Omental fat pad (tissue), 4 donors: ENCODE measurements around the gene RAB42. TPM values are rescaled to one million over a fixed set of nuclear protein-coding genes. Genes with fewer than 3 reads are reported as not detected.

Experiments used
- ATAC-seq: fragments of 150-250 bp; one replicate; pipeline ENCODE4 v1.9.1; 2016; ENCODE audit warnings: mild to moderate bottlenecking, moderate library complexity; ENCODE audit not compliant: low FRiP score
- DNase-seq: peaks from one replicate; pipeline ENCODE4 v3.0.0-alpha.2; 2019; ENCODE audit warnings: low spot score
- total RNA-seq, 4 donors: library from RNA; depleted of rRNA; stranded (reverse); fragments of >200 nt; gene quantifications; one replicate each; pipeline ENCODE4 v1.1.0, GENCODE V29; 2016
- TF ChIP-seq, protein P1 (sequence below), 3 donors: fragments of 450-650 bp; IDR thresholded peaks; one replicate each; pipeline ENCODE4 v1.5.1; 2016 to 2017; ENCODE audit warnings: antibody characterized with exemption in 3 of 3, mild to moderate bottlenecking in 3 of 3, moderate library complexity in 2 of 3

The RAB42 gene
- total RNA-seq, 4 donors from 2014 or later: 3.4 to 10.6 (median 8.4) TPM

DNA sequence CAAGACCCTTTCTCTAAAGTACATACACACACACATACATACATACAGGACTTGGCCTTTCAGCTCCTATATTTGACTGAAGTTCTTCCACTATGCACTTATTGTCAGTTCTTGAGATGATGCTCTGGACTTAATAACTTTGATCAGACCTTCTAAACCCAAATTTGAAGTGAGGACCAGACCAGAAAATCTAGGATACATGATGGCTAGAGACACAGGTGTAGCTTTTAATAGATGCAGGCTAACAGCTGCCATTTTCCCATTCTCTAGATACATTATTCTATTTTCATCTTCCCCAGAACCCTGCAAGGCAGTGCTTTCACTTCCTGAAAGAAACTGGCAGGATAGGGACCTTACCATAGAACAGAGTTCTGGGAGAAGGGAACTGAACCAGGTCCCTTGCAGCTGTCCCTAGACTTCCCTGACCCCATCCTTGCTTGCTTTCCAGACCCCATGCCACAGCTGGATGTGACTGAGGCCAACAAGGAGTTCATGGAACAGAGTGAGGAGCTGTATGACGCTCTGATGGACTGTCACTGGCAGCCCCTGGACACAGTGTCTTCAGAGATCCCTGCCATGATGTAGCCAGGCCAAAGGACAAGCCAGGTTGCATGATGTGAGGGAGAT, 14.9 kb upstream of the RAB42 start:
- ATAC-seq (no peak), DNase-seq (no peak)
- TF ChIP-seq, protein P1, sequence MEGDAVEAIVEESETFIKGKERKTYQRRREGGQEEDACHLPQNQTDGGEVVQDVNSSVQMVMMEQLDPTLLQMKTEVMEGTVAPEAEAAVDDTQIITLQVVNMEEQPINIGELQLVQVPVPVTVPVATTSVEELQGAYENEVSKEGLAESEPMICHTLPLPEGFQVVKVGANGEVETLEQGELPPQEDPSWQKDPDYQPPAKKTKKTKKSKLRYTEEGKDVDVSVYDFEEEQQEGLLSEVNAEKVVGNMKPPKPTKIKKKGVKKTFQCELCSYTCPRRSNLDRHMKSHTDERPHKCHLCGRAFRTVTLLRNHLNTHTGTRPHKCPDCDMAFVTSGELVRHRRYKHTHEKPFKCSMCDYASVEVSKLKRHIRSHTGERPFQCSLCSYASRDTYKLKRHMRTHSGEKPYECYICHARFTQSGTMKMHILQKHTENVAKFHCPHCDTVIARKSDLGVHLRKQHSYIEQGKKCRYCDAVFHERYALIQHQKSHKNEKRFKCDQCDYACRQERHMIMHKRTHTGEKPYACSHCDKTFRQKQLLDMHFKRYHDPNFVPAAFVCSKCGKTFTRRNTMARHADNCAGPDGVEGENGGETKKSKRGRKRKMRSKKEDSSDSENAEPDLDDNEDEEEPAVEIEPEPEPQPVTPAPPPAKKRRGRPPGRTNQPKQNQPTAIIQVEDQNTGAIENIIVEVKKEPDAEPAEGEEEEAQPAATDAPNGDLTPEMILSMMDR (IDR thresholded peaks at IDR 0.05): no peak

DNA sequence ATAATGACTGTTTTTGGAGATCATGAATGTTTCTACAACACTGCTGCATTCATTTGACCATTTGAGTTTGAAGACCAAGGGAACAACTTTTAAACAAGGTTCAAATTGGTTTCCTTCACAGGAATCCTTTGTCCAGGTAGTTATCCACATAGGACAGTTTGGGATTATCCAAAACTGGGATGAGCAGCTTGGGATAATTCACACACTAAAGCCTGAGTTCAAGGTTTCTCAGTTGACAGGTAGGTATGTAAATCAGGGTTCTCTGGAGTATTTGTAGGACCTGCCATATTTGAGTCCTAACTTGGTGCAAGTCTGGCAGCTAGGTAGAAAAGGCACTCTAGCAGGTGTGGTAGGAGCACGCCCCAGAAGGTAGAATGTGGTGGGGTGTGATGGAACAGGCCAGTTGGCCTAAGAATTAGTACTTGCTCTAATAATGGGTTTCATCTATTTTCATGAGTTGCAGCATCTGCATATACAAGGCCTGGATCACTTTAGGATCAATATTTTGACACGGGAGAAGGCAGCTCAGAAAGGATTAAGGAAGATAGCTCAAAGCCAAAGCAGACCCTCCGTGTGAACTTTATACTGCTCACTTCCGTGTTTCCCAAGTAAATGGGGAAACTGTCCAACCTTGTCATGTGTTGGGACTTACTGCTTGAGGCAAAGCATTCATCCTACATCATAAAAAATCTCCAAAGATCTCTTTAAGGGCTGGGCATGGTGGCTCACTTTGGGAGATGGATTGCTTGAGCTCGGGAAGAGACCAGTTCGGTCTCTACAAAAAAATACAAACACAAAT, 14.1 kb upstream of the RAB42 start:
- ATAC-seq (no peak), DNase-seq (no peak)
- TF ChIP-seq, protein P1 (IDR thresholded peaks at IDR 0.05): no peak

DNA sequence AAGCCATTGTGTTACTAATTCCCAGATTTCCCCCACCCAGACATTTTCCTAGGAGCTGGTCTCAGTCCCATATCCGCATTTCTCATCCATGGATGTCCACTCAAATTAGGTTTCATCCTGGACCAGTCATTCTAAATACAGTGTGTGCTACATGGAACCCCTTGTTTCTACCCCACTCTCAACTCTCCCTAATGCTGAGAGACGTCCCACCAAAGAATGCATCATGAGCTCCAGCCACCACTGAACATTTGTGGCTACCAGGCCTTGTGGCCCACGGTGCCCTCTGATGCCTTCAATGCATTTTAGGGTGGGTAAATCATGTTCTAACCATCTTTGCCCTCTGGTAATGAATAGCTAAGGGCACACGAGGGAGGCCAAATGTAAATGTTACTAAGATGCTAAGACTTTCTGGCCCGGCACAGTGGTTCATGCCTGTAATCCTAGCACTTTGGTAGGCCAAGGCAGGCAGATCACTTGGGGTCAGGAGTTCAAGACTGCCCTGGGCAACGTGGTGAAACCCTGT, 13.3 kb upstream of the RAB42 start:
- TF ChIP-seq, protein P1 (IDR thresholded peaks at IDR 0.05): no peak

DNA sequence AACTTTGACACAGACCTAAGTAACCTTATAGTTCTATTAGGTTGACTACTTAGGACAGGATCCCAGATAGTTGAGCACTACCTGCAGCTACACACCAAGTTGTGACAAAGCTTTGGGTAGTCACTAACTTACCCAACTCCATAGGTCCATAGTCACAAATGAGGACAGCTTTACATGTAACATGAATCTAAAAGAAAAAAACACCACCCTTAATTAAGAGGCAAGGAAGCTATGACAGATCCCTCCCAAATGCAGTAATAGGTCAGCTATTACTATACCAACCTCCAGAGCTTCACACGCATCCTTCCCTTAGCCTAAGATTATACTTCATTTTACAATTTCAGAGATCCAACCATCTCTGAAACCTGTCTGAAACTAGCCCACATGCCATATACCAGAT, 12.7 kb upstream of the RAB42 start:
- ATAC-seq (no peak), DNase-seq (no peak)
- TF ChIP-seq, protein P1 (IDR thresholded peaks at IDR 0.05): no peak

More for the DNA sequence above, 13.3 kb upstream of the RAB42 start:
- DNase-seq: no peak
- no peak for ATAC-seq

DNA sequence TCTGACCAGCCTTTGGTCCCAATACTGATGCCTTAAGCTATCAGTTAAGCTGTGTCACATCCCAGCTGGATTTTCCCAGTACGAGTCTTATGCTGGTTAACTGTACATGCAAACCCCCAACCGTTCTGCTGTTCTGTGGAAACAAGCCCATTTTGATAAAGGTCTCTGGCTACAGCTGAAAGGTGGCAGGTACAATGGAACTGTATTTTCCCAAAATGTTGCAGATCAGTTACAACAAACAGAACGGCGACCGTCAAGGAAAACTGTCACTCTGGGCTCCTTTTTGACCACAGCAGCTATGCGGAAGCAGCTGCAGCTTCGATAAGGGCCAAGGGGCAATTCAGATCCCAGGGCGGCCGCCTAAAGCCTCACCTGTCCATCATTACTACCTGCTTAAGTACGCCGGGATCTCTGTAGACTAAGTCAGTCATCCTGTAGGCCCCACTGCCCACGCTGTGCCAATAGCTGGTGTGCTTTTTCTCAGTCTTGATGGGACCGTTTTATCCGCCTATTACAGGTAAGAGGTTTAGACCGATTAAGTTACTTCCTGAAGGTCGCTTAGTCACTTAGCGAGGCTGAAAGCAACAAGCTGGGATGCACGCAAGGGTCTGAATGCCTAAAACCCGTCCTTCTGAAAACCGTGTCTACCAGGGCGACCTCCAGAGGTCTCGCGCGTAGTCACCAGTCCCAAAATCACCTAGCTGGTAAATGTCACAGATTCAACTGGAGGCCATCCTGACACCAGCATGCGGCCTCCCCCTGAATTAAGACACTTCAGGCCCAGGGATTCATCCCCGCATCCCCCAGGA, 11.1 kb upstream of the RAB42 start:
- DNase-seq (no peak), ATAC-seq (peak; percentile 0)
- TF ChIP-seq, protein P1 (IDR thresholded peaks at IDR 0.05): no peak

DNA sequence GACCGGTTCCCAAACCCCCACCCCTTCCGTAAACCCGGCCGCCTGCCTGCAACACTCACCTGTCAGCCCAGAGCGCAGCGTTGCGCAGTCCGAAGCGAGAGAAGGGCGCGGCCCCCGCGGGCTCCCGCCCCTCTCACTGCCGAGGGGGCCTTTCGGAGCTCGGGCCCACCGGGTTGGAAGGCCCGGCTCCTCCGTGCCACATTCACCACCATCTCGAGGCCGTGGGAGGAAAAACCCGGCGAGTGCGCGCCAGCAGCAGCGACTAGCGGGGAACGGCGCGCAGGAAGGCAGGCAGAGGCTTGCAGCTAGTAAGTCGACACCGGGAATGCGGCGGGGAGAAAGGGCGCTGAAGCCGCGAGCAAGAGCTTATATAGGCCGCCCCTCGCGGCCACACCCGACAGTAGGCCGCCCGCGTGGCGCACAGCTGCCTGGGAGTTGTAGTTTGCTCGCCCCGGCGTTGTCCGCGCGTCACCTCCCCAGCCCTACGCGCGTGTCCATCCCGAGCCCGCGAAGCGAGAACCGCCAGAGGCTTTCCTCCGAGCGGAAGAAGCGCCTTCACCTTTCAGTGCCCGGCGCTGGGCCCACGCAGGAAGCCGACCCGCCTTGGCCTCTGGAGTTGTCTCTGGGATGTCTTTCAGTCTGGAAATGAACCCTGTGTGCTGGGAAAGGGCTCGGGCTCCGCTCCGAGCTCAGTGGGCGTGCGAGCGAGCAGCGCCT, 10.4 kb upstream of the RAB42 start:
- TF ChIP-seq, protein P1 (IDR thresholded peaks at IDR 0.05): no peak
- peak; percentile 76 for DNase-seq
- ATAC-seq: peak; percentile 99
